Measurements from ENCODE around the gene CDC14B. TPM values are rescaled to one million over a fixed set of nuclear protein-coding genes. Genes with fewer than 3 reads are reported as not detected.

Gene CDC14B
- total and polyA plus RNA-seq, 2 donors (not counting 1 experiment from before 2014, with no cell fraction given) = 2.8 to 8.5 TPM

GRCh38 chr9:96523374-96523773 lies 96.3 kb downstream of the CDC14B start:
- Mint-ChIP-seq H3K27me3 (no peaks in the 10 kb centered on the region), H3K4me3 (no peak overlapping the region), H3K27ac (no peak overlapping the region), H3K9me3 (ENCODE audit: insufficient read depth) (no peaks in the 10 kb centered on the region), H3K4me1 (no peaks in the 10 kb centered on the region)
- Histone ChIP-seq H3K27ac (ENCODE audit: low read length in 2 of 2) (no peak overlapping the region), H3K4me2 (replicated peaks; ENCODE audit: low read depth, low read length, poor library complexity, severe bottlenecking) (no peak overlapping the region), H3K36me3 (replicated peaks in 1 of 2; ENCODE audit: control extremely low read depth in 1 of 2, control insufficient read depth in 1 of 2, extremely low read depth in 1 of 2, insufficient read depth in 2 of 2, low read length in 1 of 2) (no peaks in the 10 kb centered on the region), H2AFZ (ENCODE audit: insufficient read depth, low read depth, low read length, poor library complexity, severe bottlenecking) (no peak overlapping the region), H3K4me3 (ENCODE audit: control extremely low read depth in 1 of 5, extremely low read depth in 1 of 5, insufficient read depth in 1 of 5, low read depth in 2 of 5, low read length in 4 of 5) (no peak overlapping the region), H3K27me3 (replicated peaks in 1 of 4; ENCODE audit: control extremely low read depth in 1 of 4, control insufficient read depth in 3 of 4, insufficient read depth in 4 of 4, low read length in 3 of 4) (no peaks in the 10 kb centered on the region), H4K20me1 (ENCODE audit: control insufficient read depth, insufficient read depth, low read length, poor library complexity, severe bottlenecking) (no peaks in the 10 kb centered on the region), H3K4me1 (ENCODE audit: control insufficient read depth in 2 of 2, insufficient read depth in 2 of 2, low read length in 2 of 2) (no peaks in the 10 kb centered on the region), H3K9ac (ENCODE audit: low read length) (no peak overlapping the region), H3K79me2 (ENCODE audit: control insufficient read depth, insufficient read depth, low read length) (no peaks in the 10 kb centered on the region), H3K9me3 (ENCODE audit: control extremely low read depth in 1 of 3, control insufficient read depth in 2 of 3, insufficient read depth in 1 of 3, low read length in 2 of 3) (no peaks in the 10 kb centered on the region)
- ATAC-seq (ENCODE audit: low read depth) (no peak), DNase-seq (no peak)
- 96% methylated on average over 6 of the region's 7 CpGs for WGBS (ENCODE audit: insufficient coverage)
- CTCF ChIA-PET = no interaction called here
- intact Hi-C loops (cut with micrococcal nuclease) = no loop called here
- no peak for TF ChIP-seq EZH2 (IDR thresholded peaks at IDR 0.05; ENCODE audit: borderline replicate concordance, insufficient read depth, low read depth, low read length, poor library complexity, severe bottlenecking)
- no peak for TF ChIP-seq CTCF (IDR thresholded peaks at IDR 0.05)
- POLR2A ChIA-PET = no interaction called here

- Mint-ChIP-seq H3K9me3 (ENCODE audit: insufficient read depth) (no peaks in the 10 kb centered on the region), H3K4me1 (no peaks in the 10 kb centered on the region), H3K27ac (no peak overlapping the region), H3K27me3 (no peaks in the 10 kb centered on the region), H3K4me3 (no peak overlapping the region)
- ChIA-PET POLR2A (no interaction called here), CTCF (no interaction called here)
- Histone ChIP-seq H3K79me2 (ENCODE audit: control insufficient read depth, insufficient read depth, low read length) (no peaks in the 10 kb centered on the region), H3K4me3 (ENCODE audit: control extremely low read depth in 1 of 5, extremely low read depth in 1 of 5, insufficient read depth in 1 of 5, low read depth in 2 of 5, low read length in 4 of 5) (no peak overlapping the region), H3K27ac (ENCODE audit: low read length in 2 of 2) (no peak overlapping the region), H3K4me2 (replicated peaks; ENCODE audit: low read depth, low read length, poor library complexity, severe bottlenecking) (no peak overlapping the region), H3K4me1 (ENCODE audit: control insufficient read depth in 2 of 2, insufficient read depth in 2 of 2, low read length in 2 of 2) (no peaks in the 10 kb centered on the region), H3K9ac (ENCODE audit: low read length) (no peak overlapping the region), H4K20me1 (ENCODE audit: control insufficient read depth, insufficient read depth, low read length, poor library complexity, severe bottlenecking) (no peaks in the 10 kb centered on the region), H3K9me3 (ENCODE audit: control extremely low read depth in 1 of 3, control insufficient read depth in 2 of 3, insufficient read depth in 1 of 3, low read length in 2 of 3) (no peaks in the 10 kb centered on the region), H3K36me3 (replicated peaks in 1 of 2; ENCODE audit: control extremely low read depth in 1 of 2, control insufficient read depth in 1 of 2, extremely low read depth in 1 of 2, insufficient read depth in 2 of 2, low read length in 1 of 2) (no peaks in the 10 kb centered on the region), H3K27me3 (replicated peaks in 1 of 4; ENCODE audit: control extremely low read depth in 1 of 4, control insufficient read depth in 3 of 4, insufficient read depth in 4 of 4, low read length in 3 of 4) (no peaks in the 10 kb centered on the region), H2AFZ (ENCODE audit: insufficient read depth, low read depth, low read length, poor library complexity, severe bottlenecking) (no peak overlapping the region)
- no peak for DNase-seq
- no CpG with 5 or more reads among the region's 4 CpGs for WGBS (ENCODE audit: insufficient coverage)
- intact Hi-C loops (cut with micrococcal nuclease) = no loop called here
- TF ChIP-seq CTCF (IDR thresholded peaks at IDR 0.05) = no peak
- no peak for TF ChIP-seq EZH2 (IDR thresholded peaks at IDR 0.05; ENCODE audit: borderline replicate concordance, insufficient read depth, low read depth, low read length, poor library complexity, severe bottlenecking)
- no peak for ATAC-seq (ENCODE audit: low read depth)
Measured at GRCh38 chr9:96522366-96522765, 97.3 kb downstream of the CDC14B start.

All from B cell (primary cell).